IPS-20b (cell line): ENCODE data around the gene RFTN2.
"Not testable (repeated sequence)": the region's sequence is repeated elsewhere in the genome, so short reads cannot be mapped to it uniquely, and the experiment has no call there.

Experiments used
- H3K27ac ChIP-seq: one replicate; pipeline ENCODE4 v1.5.1; 2013; ENCODE audit warnings: low read length
- H3K27me3 ChIP-seq: 2 replicates; pipeline ENCODE4 v1.6.1; 2013; ENCODE audit warnings: mild to moderate bottlenecking, low read length, inconsistent platforms; ENCODE audit not compliant: insufficient read depth
- H3K36me3 ChIP-seq: 2 replicates; pipeline ENCODE4 v1.6.1; 2013; ENCODE audit warnings: low read depth, mild to moderate bottlenecking, inconsistent platforms, low read length, moderate library complexity; ENCODE audit not compliant: insufficient read depth
- H3K4me1 ChIP-seq: 2 replicates; pipeline ENCODE4 v1.6.1; 2013; ENCODE audit warnings: mild to moderate bottlenecking, control low read depth, inconsistent platforms, low read length, moderate library complexity; ENCODE audit not compliant: insufficient read depth
- H3K4me3 ChIP-seq: 2 replicates; pipeline ENCODE4 v1.5.1; 2013; ENCODE audit warnings: mild to moderate bottlenecking, low read length, inconsistent platforms
- H3K9ac ChIP-seq: 2 replicates; pipeline ENCODE4 v1.6.1; 2013; ENCODE audit warnings: low read depth, mild to moderate bottlenecking, inconsistent platforms, low read length, moderate library complexity
- H3K9me3 ChIP-seq: 2 replicates; pipeline ENCODE4 v1.6.1; 2013; ENCODE audit warnings: mild to moderate bottlenecking, low read depth, low read length, inconsistent platforms; ENCODE audit not compliant: insufficient read depth

Gene RFTN2

DNA sequence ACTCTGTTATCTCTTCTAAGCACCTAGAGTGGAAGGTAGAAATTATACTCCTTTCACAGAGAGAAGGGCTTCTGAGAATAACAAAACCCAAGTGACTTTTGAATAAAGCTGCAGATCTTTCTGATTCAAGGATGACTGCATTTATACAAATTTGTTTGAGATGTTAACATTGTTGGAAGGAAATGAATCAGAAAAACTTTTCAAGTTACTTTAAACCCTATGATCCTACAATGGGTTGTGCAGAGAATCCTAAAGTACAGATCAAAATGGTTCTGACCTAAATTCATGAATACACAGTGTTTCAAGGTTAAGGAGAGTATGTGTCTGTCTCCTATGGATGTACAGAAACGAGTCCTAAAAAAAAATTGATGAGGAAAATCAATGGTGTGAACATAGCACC, 1.8 kb downstream of the RFTN2 start:
- Histone ChIP-seq H3K9ac (no peak overlapping the region; the same call in 1 of the 2 replicates), H3K27ac (no peak overlapping the region)

DNA sequence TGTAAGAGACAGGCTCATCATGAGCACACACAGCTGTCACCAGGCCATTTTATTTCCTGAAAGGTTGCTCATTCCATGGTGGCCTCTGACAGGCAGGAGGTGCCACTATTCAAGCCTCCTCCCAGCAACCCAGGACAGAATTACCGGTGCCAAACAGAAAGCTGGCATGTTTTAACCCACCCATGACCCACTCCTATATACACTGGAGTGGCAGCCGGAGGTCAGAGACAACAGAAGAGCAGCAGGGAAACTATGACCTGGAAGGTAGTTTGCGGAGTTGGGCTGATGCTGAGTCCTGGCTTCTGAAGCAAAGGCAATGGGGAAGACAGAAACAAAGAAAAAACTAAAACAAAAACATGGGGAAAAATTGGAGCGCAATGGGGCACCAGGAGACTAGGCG, 2.3 kb downstream of the RFTN2 start:
- H3K9ac ChIP-seq, result no peak overlapping the region; the same call in 1 of the 2 replicates
- peak overlapping the region; percentile 43; the same call in 1 of the 2 replicates for H3K4me3 ChIP-seq
- H3K9me3 ChIP-seq, result no peaks in the 10 kb centered on the region
- H3K27ac ChIP-seq, result no peak overlapping the region
- peaks cover 22% of the 10 kb centered on the region for H3K4me1 ChIP-seq
- H3K36me3 ChIP-seq, result no peaks in the 10 kb centered on the region
- H3K27me3 ChIP-seq, result no peaks in the 10 kb centered on the region

More for the DNA sequence above, 1.8 kb downstream of the RFTN2 start:
- Histone ChIP-seq H3K36me3 (no peaks in the 10 kb centered on the region), H3K4me3 (peak overlapping the region; percentile 43; the same call in 1 of the 2 replicates), H3K4me1 (peaks cover 22% of the 10 kb centered on the region), H3K9me3 (no peaks in the 10 kb centered on the region), H3K27me3 (no peaks in the 10 kb centered on the region)

DNA sequence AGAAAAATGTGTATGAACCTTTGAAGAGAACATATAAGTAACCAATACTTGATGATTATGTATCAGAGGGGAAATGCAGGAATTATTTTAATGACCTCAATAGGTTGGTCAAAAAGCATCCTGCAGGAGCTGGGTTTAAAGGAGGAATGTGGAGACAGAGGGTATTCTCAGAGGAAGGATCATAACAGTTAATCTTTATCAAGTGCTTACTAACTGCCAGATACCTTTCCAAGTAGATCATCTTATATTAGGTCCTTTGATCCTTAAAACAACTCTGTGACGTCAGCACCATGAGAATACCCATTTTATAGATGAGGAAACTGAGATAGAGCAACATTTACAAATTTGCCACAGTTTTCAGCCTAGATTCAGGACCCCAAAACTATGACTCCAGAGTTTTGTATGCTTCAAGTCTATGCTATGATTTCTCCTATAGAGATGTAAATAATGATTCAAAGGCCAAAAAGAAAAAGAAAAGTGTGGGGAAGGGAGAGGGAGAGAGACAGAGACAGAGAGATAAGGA, 3.0 kb downstream of the RFTN2 start:
- Histone ChIP-seq H3K4me3 (no peak overlapping the region), H3K9ac (no peak overlapping the region), H3K4me1 (peaks cover 22% of the 10 kb centered on the region), H3K36me3 (no peaks in the 10 kb centered on the region), H3K27me3 (no peaks in the 10 kb centered on the region), H3K27ac (no peak overlapping the region), H3K9me3 (no peaks in the 10 kb centered on the region)

DNA sequence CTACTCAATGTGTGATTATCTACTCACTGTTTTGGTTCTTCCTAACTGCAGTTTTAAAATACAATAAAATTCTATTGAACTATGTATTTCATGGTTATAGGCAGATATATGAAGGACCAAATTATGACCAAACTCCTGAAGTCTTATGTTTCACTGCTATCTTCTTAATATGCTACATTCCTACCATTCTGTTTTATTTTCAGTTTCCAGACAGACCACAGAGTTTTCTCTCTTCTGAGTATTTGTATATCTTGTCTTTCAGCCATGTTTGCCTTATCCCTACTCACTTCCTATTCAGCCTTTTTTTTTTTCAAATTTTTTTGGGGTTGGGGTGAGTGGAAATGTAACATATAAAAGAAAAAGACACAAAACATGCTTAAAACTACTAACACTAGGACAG, 6.3 kb downstream of the RFTN2 start:
- H3K4me3 ChIP-seq, result no peak overlapping the region
- no peaks in the 10 kb centered on the region for H3K27me3 ChIP-seq
- H3K36me3 ChIP-seq, result no peaks in the 10 kb centered on the region
- peaks cover 14% of the 10 kb centered on the region for H3K9me3 ChIP-seq
- peaks cover 8% of the 10 kb centered on the region; the same call in 1 of the 2 replicates for H3K4me1 ChIP-seq
- H3K9ac ChIP-seq, result no peak overlapping the region
- H3K27ac ChIP-seq, result no peak overlapping the region

DNA sequence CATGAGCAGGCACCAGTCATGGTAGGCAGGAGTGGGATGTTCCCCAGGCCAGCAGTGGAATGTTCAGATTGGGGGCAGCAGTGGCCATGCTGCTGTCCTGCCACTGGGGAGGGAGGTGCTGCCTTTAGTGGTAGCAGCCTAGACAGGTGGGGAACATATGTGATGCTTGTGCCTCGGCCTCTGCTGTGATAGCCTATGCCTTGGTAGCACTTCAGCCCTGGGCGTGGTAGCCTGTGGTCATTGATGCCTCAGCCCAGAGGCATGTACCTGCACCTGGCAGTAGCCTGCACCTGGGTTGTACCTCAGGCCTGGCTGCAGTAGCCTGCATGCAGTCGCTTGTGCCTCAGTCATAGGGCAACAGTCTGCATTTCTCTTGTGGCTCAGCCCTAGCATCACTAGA, 7.1 kb downstream of the RFTN2 start:
- no peaks in the 10 kb centered on the region for H3K36me3 ChIP-seq
- peaks cover 14% of the 10 kb centered on the region for H3K9me3 ChIP-seq
- no peak overlapping the region for H3K9ac ChIP-seq
- no peaks in the 10 kb centered on the region for H3K27me3 ChIP-seq
- H3K4me1 ChIP-seq, result peaks cover 3% of the 10 kb centered on the region; the same call in 1 of the 2 replicates
- no peak overlapping the region for H3K27ac ChIP-seq
- H3K4me3 ChIP-seq, result no peak overlapping the region

DNA sequence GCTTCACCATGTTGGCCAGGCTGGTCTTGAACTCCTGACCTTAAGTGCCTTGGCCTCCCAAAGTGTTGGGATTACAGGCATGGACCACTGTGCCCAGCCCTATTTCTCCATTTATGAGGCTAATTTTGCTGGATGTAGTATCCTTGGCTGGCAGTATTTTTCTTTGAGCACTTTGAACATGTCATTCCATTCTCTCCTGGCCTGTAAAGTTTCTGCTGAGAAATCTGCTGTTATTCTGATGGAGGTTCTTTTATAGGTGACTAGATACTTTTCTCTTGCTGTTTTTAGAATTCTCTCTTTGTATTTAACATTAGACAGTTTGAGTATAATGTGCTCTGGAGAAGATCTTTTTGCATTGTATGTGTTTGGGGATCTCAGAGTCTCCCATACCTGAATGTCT, 9.1 kb downstream of the RFTN2 start:
- H3K9ac ChIP-seq, result no peak overlapping the region
- no peaks in the 10 kb centered on the region for H3K36me3 ChIP-seq
- H3K27ac ChIP-seq, result no peak overlapping the region
- no peaks in the 10 kb centered on the region for H3K27me3 ChIP-seq
- H3K4me3 ChIP-seq, result no peak overlapping the region
- peaks cover 7% of the 10 kb centered on the region; the same call in 1 of the 2 replicates for H3K4me1 ChIP-seq
- H3K9me3 ChIP-seq, result peaks cover 14% of the 10 kb centered on the region

DNA sequence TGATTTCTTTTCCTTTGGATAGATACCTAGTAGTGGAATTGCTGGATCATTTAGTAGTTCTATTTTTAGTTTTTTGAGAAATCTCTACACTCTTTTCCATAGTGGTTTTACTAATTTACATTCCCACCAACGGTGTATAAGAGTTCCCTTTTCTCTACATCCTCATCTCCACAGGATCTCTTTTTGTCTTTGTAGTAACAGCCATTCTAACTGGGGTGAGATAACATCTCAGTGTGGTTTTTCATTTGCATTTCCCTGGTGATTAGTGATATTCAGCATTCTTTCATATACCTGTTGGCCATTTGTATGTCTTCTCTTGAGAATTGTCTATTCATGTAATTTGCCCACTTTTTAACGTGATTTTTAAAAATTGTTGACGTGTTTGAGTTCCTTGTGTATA, 13.8 kb downstream of the RFTN2 start:
- H3K27me3 ChIP-seq, result no peaks in the 10 kb centered on the region
- no peak overlapping the region for H3K9ac ChIP-seq
- H3K27ac ChIP-seq, result no peak overlapping the region
- H3K9me3 ChIP-seq, result peaks cover 9% of the 10 kb centered on the region
- H3K4me1 ChIP-seq, result peaks cover 14% of the 10 kb centered on the region
- H3K4me3 ChIP-seq, result no peak overlapping the region
- no peaks in the 10 kb centered on the region for H3K36me3 ChIP-seq

DNA sequence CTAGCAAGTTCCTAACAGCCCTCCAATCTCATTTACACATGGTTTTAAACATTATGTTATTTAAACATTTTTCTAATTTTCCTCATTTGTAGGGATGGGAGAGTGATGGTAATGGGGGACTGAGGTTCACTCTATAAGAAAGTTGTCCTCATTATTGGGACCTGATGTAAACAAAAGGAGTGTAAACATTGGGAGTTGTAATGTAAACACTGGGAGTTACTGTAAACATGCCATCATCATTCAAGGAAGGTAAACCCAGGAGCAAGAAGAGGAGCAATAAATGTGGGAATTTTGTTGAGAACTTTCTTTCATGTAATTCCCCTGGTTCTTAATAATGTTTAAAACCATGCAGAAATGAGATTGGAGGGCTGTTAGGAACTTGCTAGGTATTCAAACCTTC, 17.8 kb downstream of the RFTN2 start:
- H3K4me1 ChIP-seq, result peaks cover 14% of the 10 kb centered on the region
- no peak overlapping the region for H3K9ac ChIP-seq
- no peaks in the 10 kb centered on the region for H3K9me3 ChIP-seq
- no peaks in the 10 kb centered on the region for H3K27me3 ChIP-seq
- H3K36me3 ChIP-seq, result no peaks in the 10 kb centered on the region
- H3K4me3 ChIP-seq, result peak overlapping the region; percentile 21; the same call in 1 of the 2 replicates
- H3K27ac ChIP-seq, result no peak overlapping the region

DNA sequence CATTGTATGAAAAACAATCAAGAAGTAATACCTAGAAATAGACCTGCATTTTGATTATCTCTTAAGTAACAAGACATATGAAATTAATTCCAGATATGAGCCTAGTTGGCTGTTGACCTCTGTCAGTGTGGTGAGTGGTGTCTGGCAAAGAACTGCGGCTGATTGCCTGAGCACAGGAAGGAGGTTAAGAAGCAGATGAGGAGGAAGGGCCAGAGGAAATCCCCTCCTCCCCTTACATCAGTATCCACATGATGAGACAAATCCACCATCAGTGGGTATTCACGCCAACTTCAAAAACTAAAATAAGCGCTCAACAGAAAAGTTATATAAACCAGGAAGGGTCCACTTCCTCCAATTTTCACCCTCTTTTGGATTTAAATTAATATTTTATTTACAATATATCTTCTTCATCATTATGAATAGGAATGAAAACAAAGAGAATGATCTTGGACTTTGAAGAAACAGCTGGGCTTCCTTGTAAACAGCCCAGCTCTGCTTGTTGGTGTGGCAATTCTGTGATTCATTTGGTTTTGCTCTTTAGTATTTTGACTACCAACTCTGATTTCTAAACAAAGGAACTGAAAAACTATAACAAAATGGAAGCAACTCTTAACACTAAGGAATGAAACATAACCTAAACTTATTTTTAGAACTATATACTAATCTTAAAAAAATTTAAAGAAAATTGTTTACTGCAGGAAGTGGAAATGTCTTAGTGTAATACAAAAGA, 27.3 kb downstream of the RFTN2 start:
- no peaks in the 10 kb centered on the region for H3K27me3 ChIP-seq
- no peak overlapping the region for H3K9ac ChIP-seq
- no peaks in the 10 kb centered on the region for H3K9me3 ChIP-seq
- no peak overlapping the region for H3K4me3 ChIP-seq
- H3K4me1 ChIP-seq, result no peaks in the 10 kb centered on the region
- no peaks in the 10 kb centered on the region for H3K36me3 ChIP-seq
- no peak overlapping the region for H3K27ac ChIP-seq

DNA sequence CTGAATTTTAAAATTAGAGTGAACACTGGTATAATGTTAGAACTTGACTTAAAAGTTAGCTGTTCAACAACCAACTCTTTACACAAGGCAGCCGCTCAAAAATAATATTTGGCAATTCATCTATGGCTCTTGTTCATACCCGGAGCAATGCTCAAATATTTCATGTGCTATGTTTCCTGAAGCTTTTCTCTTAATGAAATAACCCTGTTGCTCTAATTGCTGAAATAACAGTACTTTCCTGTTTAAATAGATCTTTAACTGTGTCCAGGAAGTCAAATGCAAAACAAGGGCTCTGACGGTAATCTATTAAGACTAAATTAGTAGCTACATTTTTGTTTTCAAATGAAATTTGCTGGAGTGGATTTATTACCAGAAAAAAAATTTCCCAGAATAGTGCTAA, 33.7 kb downstream of the RFTN2 start:
- no peak overlapping the region for H3K27ac ChIP-seq
- no peaks in the 10 kb centered on the region for H3K36me3 ChIP-seq
- no peak overlapping the region for H3K9ac ChIP-seq

DNA sequence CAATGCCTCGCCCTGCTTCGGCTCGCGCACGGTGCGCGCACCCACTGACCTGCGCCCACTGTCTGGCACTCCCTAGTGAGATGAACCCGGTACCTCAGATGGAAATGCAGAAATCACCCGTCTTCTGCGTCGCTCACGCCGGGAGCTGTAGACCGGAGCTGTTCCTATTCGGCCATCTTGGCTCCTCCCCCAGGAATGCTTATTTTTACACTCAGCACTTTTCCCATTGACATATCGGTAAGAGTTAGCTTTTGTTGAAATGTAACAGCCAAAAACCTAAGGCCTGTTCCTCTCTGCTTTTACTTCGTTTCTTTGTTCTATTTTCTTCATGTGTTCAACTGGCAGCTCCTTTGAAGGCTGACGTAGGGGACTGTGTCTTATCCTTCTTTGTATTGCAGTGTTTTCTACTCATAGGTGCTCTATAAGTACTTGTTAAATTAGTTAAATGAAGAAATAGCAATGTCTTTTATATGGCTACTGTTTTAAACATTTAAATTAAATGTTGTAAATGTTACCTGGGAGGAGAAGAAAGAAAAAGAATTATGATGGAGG, 34.7 kb downstream of the RFTN2 start:
- not testable (repeated sequence) for H3K9me3 ChIP-seq, H3K4me1 ChIP-seq, H3K27ac ChIP-seq, H3K27me3 ChIP-seq, H3K36me3 ChIP-seq
- Histone ChIP-seq H3K9ac (peak overlapping the region; percentile 47; the same call in 1 of the 2 replicates), H3K4me3 (peak overlapping the region; percentile 40)

More for the DNA sequence above, 33.7 kb downstream of the RFTN2 start:
- no peaks in the 10 kb centered on the region for H3K9me3 ChIP-seq
- H3K4me3 ChIP-seq, result no peak overlapping the region
- H3K4me1 ChIP-seq, result no peaks in the 10 kb centered on the region; the same call in 1 of the 2 replicates
- no peaks in the 10 kb centered on the region for H3K27me3 ChIP-seq

DNA sequence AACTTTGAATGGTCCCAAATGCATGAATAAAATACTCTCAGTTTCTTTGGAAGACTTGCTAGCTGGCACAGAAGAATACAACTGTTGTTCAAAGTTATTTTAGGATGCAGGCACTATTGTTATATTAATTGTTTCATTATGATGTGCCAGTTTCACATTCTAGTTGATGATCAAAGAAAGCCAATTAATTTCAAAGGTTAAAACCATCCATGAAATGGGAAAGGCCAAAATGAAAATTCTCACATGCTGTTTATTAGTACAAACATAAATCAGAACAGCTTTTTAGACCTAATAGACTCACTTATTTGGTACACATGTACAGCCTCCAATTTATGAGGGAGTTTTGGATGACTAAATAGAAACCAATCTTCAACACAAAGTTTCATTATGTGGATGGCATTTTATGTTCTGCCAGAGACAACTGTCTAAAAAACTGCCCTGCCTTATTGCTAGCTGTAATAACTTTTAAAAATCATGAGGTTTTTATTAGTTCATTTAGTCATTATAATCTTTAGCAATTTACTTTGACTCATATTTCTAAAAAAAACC, 42.2 kb downstream of the RFTN2 start:
- Histone ChIP-seq H3K36me3 (no peaks in the 10 kb centered on the region), H3K4me3 (no peak overlapping the region), H3K9ac (no peak overlapping the region), H3K4me1 (peaks cover 5% of the 10 kb centered on the region; the same call in 1 of the 2 replicates), H3K9me3 (no peaks in the 10 kb centered on the region), H3K27ac (no peak overlapping the region), H3K27me3 (no peaks in the 10 kb centered on the region)
